K562 (cell line): ENCODE measurements around the gene CD207. TPM values are rescaled to one million over a fixed set of nuclear protein-coding genes. Genes with fewer than 3 reads are reported as not detected.

Experiments used
- ATF3 ChIP-seq, 2 experiments: fragments of 450-650 bp in 1 of 2; sonication (generic) in 1 of 2; formaldehyde crosslinking in 1 of 2; IDR thresholded peaks in 1 of 2; conservative IDR thresholded peaks in 1 of 2; 2 replicates each; pipeline versions ENCODE4 v1.6.1 to v1.8.1; 2016 to 2023; ENCODE audit warnings: mild to moderate bottlenecking in 2 of 2, moderate library complexity in 2 of 2, inconsistent platforms in 1 of 2, missing genetic modification reagents in 1 of 2
- C11orf30 ChIP-seq: fragments of 450-650 bp; IDR thresholded peaks from 2 replicates; pipeline ENCODE4 v1.6.1; 2016; ENCODE audit warnings: low read depth, mild to moderate bottlenecking
- CC2D1A ChIP-seq: fragments of 450-650 bp; IDR thresholded peaks from 2 replicates; pipeline ENCODE4 v1.6.1; 2017; ENCODE audit warnings: mild to moderate bottlenecking
- CEBPB ChIP-seq: fragments of 450-650 bp; IDR thresholded peaks from 2 replicates; pipeline ENCODE4 v1.6.1; 2016; ENCODE audit warnings: missing genetic modification characterization, missing compliant biosample characterization
- HNRNPL ChIP-seq: fragments of 200-400 bp; formaldehyde crosslinking; IDR thresholded peaks from 2 replicates; pipeline ENCODE4 v1.6.1; 2017; ENCODE audit warnings: low read depth, mild to moderate bottlenecking, low read length
- JUND ChIP-seq, 2 experiments: IDR thresholded peaks; 2 replicates in 1 of 2; 3 replicates in 1 of 2; pipeline ENCODE4 v1.6.1; 2011; ENCODE audit warnings: borderline replicate concordance in 2 of 2, low read depth in 2 of 2, low read length in 2 of 2, improper control_type of control experiment in 1 of 2, missing biosample characterization in 1 of 2, missing genetic modification characterization in 1 of 2, missing genetic modification reagents in 1 of 2
- KDM5B ChIP-seq: fragments of 200-600 bp; sonication (generic); IDR thresholded peaks from 2 replicates; pipeline ENCODE4 v1.6.1; 2012; ENCODE audit warnings: low read depth, mild to moderate bottlenecking, moderate library complexity, low read length, control low read depth, inconsistent platforms; ENCODE audit not compliant: insufficient replicate concordance
- MAFG ChIP-seq: fragments of 450-650 bp; conservative IDR thresholded peaks from 2 replicates; pipeline ENCODE4 v1.6.1; 2016; ENCODE audit warnings: missing genetic modification characterization, missing compliant biosample characterization
- MAX ChIP-seq: sonication (generic); formaldehyde crosslinking; IDR thresholded peaks from 2 replicates; pipeline ENCODE4 v1.9.0; 2022; ENCODE audit warnings: mild to moderate bottlenecking, missing genetic modification reagents
- MAZ ChIP-seq, 2 experiments: fragments of 450-650 bp in 1 of 2; sonication (generic) in 1 of 2; formaldehyde crosslinking; IDR thresholded peaks in 1 of 2; conservative IDR thresholded peaks in 1 of 2; 2 replicates each; pipeline versions ENCODE4 v1.4.0 to v1.5.0; 2020; ENCODE audit warnings: mild to moderate bottlenecking in 1 of 2, missing genetic modification reagents in 1 of 2
- PHF20 ChIP-seq: fragments of 450-650 bp; IDR thresholded peaks from 2 replicates; pipeline ENCODE4 v1.6.1; 2018; ENCODE audit not compliant: partially characterized antibody
- RB1 ChIP-seq: fragments of 450-650 bp; IDR thresholded peaks from 2 replicates; pipeline ENCODE4 v1.6.1; 2017; ENCODE audit warnings: low read depth, mild to moderate bottlenecking
- SMC3 ChIP-seq: conservative IDR thresholded peaks from 2 replicates; pipeline ENCODE4 v1.6.1; 2011; ENCODE audit warnings: low read depth, low read length, improper control_type of control experiment; ENCODE audit not compliant: insufficient read depth
- SPI1 ChIP-seq: IDR thresholded peaks from 2 replicates; pipeline ENCODE4 v1.6.1; 2011; ENCODE audit warnings: low read depth, low read length, control low read depth, borderline replicate concordance
- STAG1 ChIP-seq: sonication (generic); formaldehyde crosslinking; IDR thresholded peaks from 2 replicates; pipeline ENCODE4 v1.5.0; 2020; ENCODE audit warnings: missing genetic modification reagents, borderline replicate concordance
- YY1 ChIP-seq, 3 experiments: IDR thresholded peaks; 2 replicates each; pipeline ENCODE4 v1.6.1; 2011; ENCODE audit warnings: low read length in 2 of 3, mild to moderate bottlenecking in 2 of 3, moderate library complexity in 2 of 3, borderline replicate concordance in 1 of 3, control low read depth in 1 of 3, low read depth in 1 of 3; ENCODE audit not compliant: insufficient read depth in 3 of 3, insufficient replicate concordance in 2 of 3, control insufficient read depth in 1 of 3, insufficient read length in 1 of 3; ENCODE audit errors: extremely low read depth in 1 of 3
- polyA plus RNA-seq, 8 experiments: library from polyadenylated mRNA; depleted of rRNA in 4 of 8; stranded (reverse) in 5 of 8; unstranded in 3 of 8; fragments of >200 nt; fragmentation: Nextera tagmentation in 2 of 8; fragmentation: Illumina TruSeq in 1 of 8; extraction: Ambion mirVana in 2 of 8; extraction: Trizol in 1 of 8; gene quantifications; 2 replicates each; pipeline versions ENCODE4 v1.2.1 to v1.2.3, GENCODE V29; 2011 to 2014; ENCODE audit warnings: inconsistent platforms in 1 of 8, missing spikeins in 1 of 8
- total RNA-seq, 7 experiments: library from RNA; depleted of rRNA in 6 of 7; stranded (reverse); fragments of >200 nt in 6 of 7; fragmentation: Illumina TruSeq in 2 of 7; extraction: Trizol in 2 of 7; gene quantifications; 2 replicates each; pipeline versions ENCODE4 v1.2.1 to v1.2.3, GENCODE V29; 2011 to 2021; ENCODE audit warnings: low replicate concordance in 1 of 7

CD207 gene
- total and polyA plus RNA-seq, 9 of the 15 experiments (the other 6 are each of a cell fraction or from before 2014, with no cell fraction given) = not detected

- TF ChIP-seq SMC3 (peak; percentile 86), JUND (IDR thresholded peaks at IDR 0.05; ENCODE audit: borderline replicate concordance, low read depth, low read length) (0 out of 2 replicates have a peak, but pooled peaks have one; percentile 21), JUND (tag; IDR thresholded peaks at IDR 0.05; ENCODE audit: borderline replicate concordance, low read depth, low read length) (no peak; the same call in 2 of the 3 replicates), SPI1 (no peak), MAX (CRISPR knock-in tag) (no peak), KDM5B (no peak), CC2D1A (peak; percentile 41; the same call in 1 of the 2 replicates), ATF3 (IDR thresholded peaks at IDR 0.05) (peak; percentile 63), ATF3 (CRISPR knock-in tag; conservative IDR thresholded peaks at IDR 0.05) (no peak), STAG1 (peak; percentile 57; the same call in 1 of the 2 replicates), RB1 (peak; percentile 59; the same call in 1 of the 2 replicates), MAZ (CRISPR knock-in tag; conservative IDR thresholded peaks at IDR 0.05 in 1 of 2, IDR thresholded peaks at IDR 0.05 in 1 of 2) (peak in 1 of 2 experiments; percentile 54; a peak in 1 of 4 replicates), MAFG (peak; percentile 53), YY1 (IDR thresholded peaks at IDR 0.05; ENCODE audit: borderline replicate concordance in 1 of 3, control insufficient read depth in 1 of 3, extremely low read depth in 1 of 3, insufficient read depth in 3 of 3, insufficient read length in 1 of 3, insufficient replicate concordance in 2 of 3, low read depth in 1 of 3, low read length in 2 of 3) (peak in 1 of 3 experiments; percentile 36), HNRNPL (no peak), C11orf30 (peak; percentile 67), CEBPB (peak; percentile 91), PHF20 (no peak)
These were observed 36.0 kb upstream of the CD207 start (continued) for GRCh38 chr2:70871398-70872211.
